OCI-LY1 (cell line): ENCODE measurements around the gene OXSR1.

Experiments used
- H2AFZ ChIP-seq: fragments of 200-600 bp; sonication (generic), shearing (Covaris generic); 2 replicates; pipeline ENCODE4 v1.6.0; 2014; ENCODE audit warnings: antibody characterized with exemption, mild to moderate bottlenecking, low read length
- H3F3A ChIP-seq: fragments of 200-600 bp; sonication (generic), shearing (Covaris generic); 2 replicates; pipeline ENCODE4 v1.6.0; 2014; ENCODE audit warnings: mild to moderate bottlenecking, antibody characterized with exemption, low read length, moderate library complexity; ENCODE audit not compliant: insufficient read depth
- H3K27ac ChIP-seq: fragments of 200-600 bp; sonication (generic); 2 replicates; pipeline ENCODE4 v1.5.1; 2014; ENCODE audit warnings: low read length, mixed run types, mild to moderate bottlenecking, low read depth; ENCODE audit not compliant: poor library complexity, severe bottlenecking
- H3K27me3 ChIP-seq: fragments of 200-600 bp; sonication (generic); 2 replicates; pipeline ENCODE4 v1.6.0; 2014; ENCODE audit warnings: antibody characterized with exemption, mild to moderate bottlenecking, low read length, moderate library complexity; ENCODE audit not compliant: insufficient read depth
- H3K36me3 ChIP-seq: fragments of 200-600 bp; sonication (generic); 2 replicates; pipeline ENCODE4 v1.6.1; 2014; ENCODE audit warnings: mild to moderate bottlenecking, antibody characterized with exemption, low read length, moderate library complexity, mixed read lengths; ENCODE audit not compliant: insufficient read depth
- H3K4me1 ChIP-seq: fragments of 200-600 bp; sonication (generic); 2 replicates; pipeline ENCODE4 v1.5.1; 2014; ENCODE audit warnings: mild to moderate bottlenecking, low read length, moderate library complexity; ENCODE audit not compliant: insufficient read depth, severe bottlenecking
- H3K4me2 ChIP-seq: fragments of 200-600 bp; sonication (generic), shearing (Covaris generic); 2 replicates; pipeline ENCODE4 v1.6.1; 2014; ENCODE audit warnings: low read length
- H3K4me3 ChIP-seq: fragments of 200-600 bp; sonication (generic); 2 replicates; pipeline ENCODE4 v1.5.1; 2014; ENCODE audit warnings: low read length, low read depth, mild to moderate bottlenecking, mixed read lengths; ENCODE audit not compliant: poor library complexity, severe bottlenecking
- H3K79me2 ChIP-seq: fragments of 200-600 bp; shearing (Covaris generic); 2 replicates; pipeline ENCODE4 v1.6.1; 2016; ENCODE audit warnings: mixed run types, low read length, mixed read lengths; ENCODE audit not compliant: insufficient read depth
- H3K9ac ChIP-seq: fragments of 200-600 bp; sonication (generic), shearing (Covaris generic); 2 replicates; pipeline ENCODE4 v1.6.1; 2014; ENCODE audit warnings: mild to moderate bottlenecking, low read length, mixed read lengths
- H3K9me2 ChIP-seq: fragments of 200-600 bp; sonication (generic), shearing (Covaris generic); 2 replicates; pipeline ENCODE4 v1.6.1; 2014; ENCODE audit warnings: low read depth, mild to moderate bottlenecking, low read length, mixed read lengths
- H3K9me3 ChIP-seq: fragments of 200-600 bp; shearing (Covaris generic); 2 replicates; pipeline ENCODE4 v1.6.1; 2014; ENCODE audit warnings: low read length, mixed read lengths
- H4K20me1 ChIP-seq: fragments of 200-600 bp; sonication (generic), shearing (Covaris generic); 2 replicates; pipeline ENCODE4 v1.6.0; 2016; ENCODE audit warnings: mild to moderate bottlenecking, low read length; ENCODE audit not compliant: insufficient read depth
- EZH2 ChIP-seq: fragments of 200-600 bp; sonication (generic), shearing (Covaris generic); IDR thresholded peaks from 2 replicates; pipeline ENCODE4 v1.8.0; 2017; ENCODE audit warnings: borderline replicate concordance, mixed run types, mild to moderate bottlenecking, antibody characterized with exemption, low read length, moderate library complexity, mixed read lengths
- TF ChIP-seq, protein P1 (sequence below): fragments of 200-600 bp; sonication (generic), shearing (Covaris generic); IDR thresholded peaks from 2 replicates; pipeline ENCODE4 v1.5.1; 2017; ENCODE audit warnings: mild to moderate bottlenecking, antibody characterized with exemption, low read length, moderate library complexity, mixed read lengths

Gene OXSR1

DNA sequence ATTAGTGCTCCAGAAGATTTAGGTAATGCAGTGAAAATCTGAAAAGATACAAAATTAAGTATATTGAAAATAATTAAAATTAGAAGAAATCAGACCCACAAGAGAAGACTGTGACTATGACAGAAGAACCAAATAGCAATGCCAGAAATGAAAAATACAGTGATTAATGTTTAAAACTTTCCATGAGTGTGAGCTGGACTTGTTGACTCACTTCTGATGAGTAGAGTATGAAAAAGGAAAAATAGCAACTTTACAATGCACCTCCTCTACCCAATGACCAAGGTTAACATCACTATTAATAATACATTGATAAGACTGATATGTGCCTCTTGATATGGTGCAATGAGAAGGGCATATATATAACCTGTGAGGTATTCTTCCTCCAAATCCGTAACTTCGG is 60.9 kb downstream of the OXSR1 start:
- H3K27me3 ChIP-seq, result no peaks in the 10 kb centered on the region
- H3K9ac ChIP-seq, result no peak overlapping the region
- H3K4me3 ChIP-seq, result no peak overlapping the region
- no peaks in the 10 kb centered on the region for H3K9me2 ChIP-seq
- no peaks in the 10 kb centered on the region for H3K79me2 ChIP-seq
- no peak overlapping the region for H2AFZ ChIP-seq
- TF ChIP-seq, protein P1, sequence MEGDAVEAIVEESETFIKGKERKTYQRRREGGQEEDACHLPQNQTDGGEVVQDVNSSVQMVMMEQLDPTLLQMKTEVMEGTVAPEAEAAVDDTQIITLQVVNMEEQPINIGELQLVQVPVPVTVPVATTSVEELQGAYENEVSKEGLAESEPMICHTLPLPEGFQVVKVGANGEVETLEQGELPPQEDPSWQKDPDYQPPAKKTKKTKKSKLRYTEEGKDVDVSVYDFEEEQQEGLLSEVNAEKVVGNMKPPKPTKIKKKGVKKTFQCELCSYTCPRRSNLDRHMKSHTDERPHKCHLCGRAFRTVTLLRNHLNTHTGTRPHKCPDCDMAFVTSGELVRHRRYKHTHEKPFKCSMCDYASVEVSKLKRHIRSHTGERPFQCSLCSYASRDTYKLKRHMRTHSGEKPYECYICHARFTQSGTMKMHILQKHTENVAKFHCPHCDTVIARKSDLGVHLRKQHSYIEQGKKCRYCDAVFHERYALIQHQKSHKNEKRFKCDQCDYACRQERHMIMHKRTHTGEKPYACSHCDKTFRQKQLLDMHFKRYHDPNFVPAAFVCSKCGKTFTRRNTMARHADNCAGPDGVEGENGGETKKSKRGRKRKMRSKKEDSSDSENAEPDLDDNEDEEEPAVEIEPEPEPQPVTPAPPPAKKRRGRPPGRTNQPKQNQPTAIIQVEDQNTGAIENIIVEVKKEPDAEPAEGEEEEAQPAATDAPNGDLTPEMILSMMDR, result no peak
- TF ChIP-seq EZH2, result no peak
- no peaks in the 10 kb centered on the region for H4K20me1 ChIP-seq
- H3F3A ChIP-seq, result no peaks in the 10 kb centered on the region
- H3K4me2 ChIP-seq, result no peak overlapping the region
- H3K36me3 ChIP-seq, result peaks cover 84% of the 10 kb centered on the region
- H3K9me3 ChIP-seq, result no peaks in the 10 kb centered on the region
- H3K4me1 ChIP-seq, result no peaks in the 10 kb centered on the region
- no peak overlapping the region for H3K27ac ChIP-seq

DNA sequence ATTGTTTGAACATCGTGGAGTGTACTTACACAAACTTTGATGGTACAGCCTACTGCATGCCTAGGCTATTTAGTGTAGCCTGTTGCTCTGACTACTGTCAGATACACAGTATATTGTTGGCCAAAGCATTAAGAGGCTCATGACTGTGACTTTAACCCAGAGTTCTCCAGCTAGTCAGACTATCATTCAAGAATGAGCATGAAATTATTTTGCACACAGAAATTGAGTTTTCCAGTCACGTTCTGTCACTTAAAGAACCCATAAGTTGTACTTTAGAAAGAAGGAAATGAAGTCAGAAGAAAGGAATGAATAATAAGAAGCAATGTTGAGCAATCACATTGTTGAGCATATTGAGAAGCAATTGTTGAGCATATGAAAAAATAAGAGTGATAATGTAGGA is 62.7 kb downstream of the OXSR1 start:
- peaks cover 84% of the 10 kb centered on the region for H3K36me3 ChIP-seq
- no peak overlapping the region for H3K27ac ChIP-seq
- no peaks in the 10 kb centered on the region for H3F3A ChIP-seq
- no peaks in the 10 kb centered on the region for H3K9me3 ChIP-seq
- no peak overlapping the region for H3K4me3 ChIP-seq
- H3K79me2 ChIP-seq, result no peaks in the 10 kb centered on the region
- no peaks in the 10 kb centered on the region for H3K4me1 ChIP-seq
- no peak overlapping the region for H3K9ac ChIP-seq
- no peak for TF ChIP-seq EZH2
- TF ChIP-seq, protein P1, result no peak
- H2AFZ ChIP-seq, result no peak overlapping the region
- no peak overlapping the region for H3K4me2 ChIP-seq
- H4K20me1 ChIP-seq, result no peaks in the 10 kb centered on the region
- no peaks in the 10 kb centered on the region for H3K9me2 ChIP-seq
- H3K27me3 ChIP-seq, result no peaks in the 10 kb centered on the region

DNA sequence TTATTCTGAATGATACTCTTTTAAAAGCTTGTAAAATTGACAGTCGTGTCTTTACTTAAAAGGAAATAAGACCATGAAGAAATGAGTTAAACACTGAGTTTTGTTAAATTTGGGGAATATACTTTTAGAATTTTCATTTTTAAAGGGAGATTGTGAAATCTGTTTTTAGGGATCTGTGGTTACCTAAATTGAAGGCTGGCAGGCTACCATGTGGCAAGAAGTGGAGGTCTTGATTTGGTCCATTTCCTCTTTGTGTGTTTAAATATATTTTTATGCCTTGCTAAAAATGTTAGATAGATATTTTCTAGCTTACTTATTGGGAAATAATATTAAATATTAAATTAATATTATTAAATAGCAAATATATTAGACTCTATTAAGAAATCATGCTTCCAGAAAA is 63.7 kb downstream of the OXSR1 start:
- Histone ChIP-seq H3K27me3 (no peaks in the 10 kb centered on the region), H3K4me1 (no peaks in the 10 kb centered on the region), H3K79me2 (no peaks in the 10 kb centered on the region), H4K20me1 (no peaks in the 10 kb centered on the region), H3K9ac (no peak overlapping the region), H3K27ac (no peak overlapping the region), H3K9me3 (no peaks in the 10 kb centered on the region), H3F3A (no peaks in the 10 kb centered on the region), H3K4me3 (no peak overlapping the region), H2AFZ (no peak overlapping the region), H3K36me3 (peaks cover 84% of the 10 kb centered on the region), H3K4me2 (no peak overlapping the region), H3K9me2 (no peaks in the 10 kb centered on the region)
- TF ChIP-seq, protein P1, result no peak
- TF ChIP-seq EZH2, result no peak
